Keratinocyte (primary cell): ENCODE measurements around the gene ISOC2. TPM values are rescaled to one million over a fixed set of nuclear protein-coding genes. Genes with fewer than 3 reads are reported as not detected.

Source experiments
- DNase-seq: peaks from one replicate; pipeline ENCODE4 v3.0.0-alpha.2; 2011; ENCODE audit warnings: low read depth, missing footprints, low spot score
- FAIRE-seq: peaks from 2 replicates; lab custom pipeline; 2011; peaks lifted over from hg19 to GRCh38; lab: Jason Lieb, UNC
- H2AFZ ChIP-seq: 2 replicates; pipeline ENCODE4 v1.6.0; 2012; ENCODE audit warnings: low read length, control low read depth, inconsistent platforms; ENCODE audit not compliant: control insufficient read depth
- H3K27ac ChIP-seq: 2 replicates; pipeline ENCODE4 v1.5.1; 2011; ENCODE audit warnings: low read length; ENCODE audit not compliant: control insufficient read depth, insufficient read depth
- H3K27me3 ChIP-seq: 3 replicates; pipeline ENCODE4 v1.6.0; 2011; ENCODE audit warnings: low read length; ENCODE audit not compliant: control insufficient read depth, insufficient read depth; ENCODE audit errors: extremely low read depth
- H3K36me3 ChIP-seq, 2 experiments: 2 replicates in 1 of 2; 3 replicates in 1 of 2; pipeline ENCODE4 v1.5.1; 2011; ENCODE audit warnings: low read length in 2 of 2, mild to moderate bottlenecking in 1 of 2; ENCODE audit not compliant: control insufficient read depth in 2 of 2, insufficient read depth in 2 of 2; ENCODE audit errors: extremely low read depth in 1 of 2
- H3K4me1 ChIP-seq: 3 replicates; pipeline ENCODE4 v1.5.1; 2011; ENCODE audit warnings: low read length; ENCODE audit not compliant: control insufficient read depth, insufficient read depth; ENCODE audit errors: extremely low read depth
- H3K4me2 ChIP-seq: 3 replicates; pipeline ENCODE4 v1.6.0; 2011; ENCODE audit warnings: low read depth, low read length; ENCODE audit not compliant: control insufficient read depth, insufficient read depth; ENCODE audit errors: extremely low read depth
- H3K4me3 ChIP-seq, 3 experiments: fragments of 200-600 bp in 1 of 3; sonication (generic) in 1 of 3; 2 replicates in 2 of 3; 3 replicates in 1 of 3; pipeline ENCODE4 v1.5.1; 2011 to 2016; ENCODE audit warnings: low read length in 3 of 3, mild to moderate bottlenecking in 3 of 3, control low read depth in 2 of 3, inconsistent platforms in 1 of 3, low read depth in 1 of 3, mixed read lengths in 1 of 3, mixed run types in 1 of 3, moderate library complexity in 1 of 3; ENCODE audit not compliant: control insufficient read depth in 2 of 3, insufficient read depth in 2 of 3; ENCODE audit errors: extremely low read depth in 1 of 3
- H3K79me2 ChIP-seq: 2 replicates; pipeline ENCODE4 v1.6.0; 2012; ENCODE audit warnings: low read length; ENCODE audit not compliant: control insufficient read depth, insufficient read depth
- H3K9ac ChIP-seq: 3 replicates; pipeline ENCODE4 v1.6.0; 2011; ENCODE audit warnings: low read length; ENCODE audit not compliant: control insufficient read depth, insufficient read depth; ENCODE audit errors: extremely low read depth
- H3K9me1 ChIP-seq: 3 replicates; pipeline ENCODE4 v1.6.0; 2011; ENCODE audit warnings: low read length; ENCODE audit not compliant: control insufficient read depth, insufficient read depth; ENCODE audit errors: extremely low read depth
- H3K9me3 ChIP-seq: 2 replicates; pipeline ENCODE4 v1.5.1; 2012; ENCODE audit warnings: low read depth, low read length; ENCODE audit not compliant: control insufficient read depth
- H4K20me1 ChIP-seq: 3 replicates; pipeline ENCODE4 v1.6.0; 2011; ENCODE audit warnings: low read length; ENCODE audit not compliant: control insufficient read depth, insufficient read depth; ENCODE audit errors: extremely low read depth
- EZH2 ChIP-seq: IDR thresholded peaks from one replicate; pipeline ENCODE4 v1.6.1; 2012; ENCODE audit warnings: inconsistent platforms, mild to moderate bottlenecking, low read length, moderate library complexity
- dilution Hi-C: fragments of 300-500 bp; cut with MboI; formaldehyde crosslinking; loops from one replicate; pipeline ENCODE4 v1.7.0; 2020; ENCODE audit warnings: low sequenced_read_pairs; ENCODE audit not compliant: extremely low pct_ligation_motif_present
- polyA plus RNA-seq, 5 experiments: library from polyadenylated mRNA; depleted of rRNA in 3 of 5; stranded (reverse) in 3 of 5; stranded (forward) in 1 of 5; unstranded in 1 of 5; fragments of >200 nt; gene quantifications; 1 replicate in 1 of 5; 2 replicates in 3 of 5; 3 replicates in 1 of 5; pipeline versions ENCODE4 v1.2.1 to v1.2.3, GENCODE V29; 2011 to 2012; ENCODE audit warnings: missing spikeins in 2 of 5, low read depth in 1 of 5, low replicate concordance in 1 of 5
- TF ChIP-seq, protein P1 (sequence below), 3 experiments: IDR thresholded peaks in 1 of 3; conservative IDR thresholded peaks in 1 of 3; optimal IDR thresholded peaks in 1 of 3; 2 replicates in 2 of 3; 3 replicates in 1 of 3; pipeline versions ENCODE3 to v1.5.1; 2011; ENCODE audit warnings: low read length in 3 of 3, mild to moderate bottlenecking in 3 of 3, moderate library complexity in 2 of 3, control low read depth in 1 of 3, inconsistent platforms in 1 of 3; ENCODE audit not compliant: insufficient read depth in 2 of 3; ENCODE audit errors: extremely low read depth in 1 of 3

The ISOC2 gene
- polyA plus RNA-seq, 1 donor (not counting 4 experiments of a cell fraction or from before 2014, with no cell fraction given): 24.5 TPM

DNA sequence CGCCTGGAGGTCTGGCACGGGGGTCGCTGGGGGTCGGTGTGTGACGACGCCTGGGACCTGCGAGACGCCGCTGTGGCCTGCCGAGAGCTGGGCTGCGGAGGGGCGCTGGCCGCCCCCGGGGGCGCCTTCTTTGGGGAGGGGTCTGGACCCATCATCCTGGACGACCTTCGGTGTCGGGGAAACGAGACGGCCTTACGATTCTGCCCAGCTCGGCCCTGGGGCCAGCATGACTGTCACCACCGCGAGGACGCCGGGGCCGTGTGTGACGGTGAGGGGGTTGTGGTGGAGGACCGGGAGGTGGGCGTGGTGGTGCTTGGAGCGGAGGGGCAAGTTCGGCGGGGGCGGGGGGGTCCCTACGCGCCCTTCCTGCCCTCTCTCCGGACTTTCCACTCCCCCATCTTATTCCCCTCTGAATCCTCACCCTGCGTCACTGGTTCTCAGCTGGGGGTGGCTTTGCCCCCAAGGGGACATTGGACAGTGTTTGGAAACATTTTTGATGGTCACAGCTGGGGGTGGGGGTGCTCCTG is 32.3 kb upstream of the ISOC2 start:
- dilution Hi-C loops: no loop called here
- no peak for FAIRE-seq
- no peaks in the 10 kb centered on the region for H3K36me3 ChIP-seq
- no peaks in the 10 kb centered on the region for H3K9me1 ChIP-seq
- H3K9me3 ChIP-seq: no peaks in the 10 kb centered on the region
- peaks cover 6% of the 10 kb centered on the region for H3K4me1 ChIP-seq
- H3K27me3 ChIP-seq: peaks cover 48% of the 10 kb centered on the region
- no peak for DNase-seq
- no peak overlapping the region for H3K4me2 ChIP-seq
- TF ChIP-seq, protein P1, sequence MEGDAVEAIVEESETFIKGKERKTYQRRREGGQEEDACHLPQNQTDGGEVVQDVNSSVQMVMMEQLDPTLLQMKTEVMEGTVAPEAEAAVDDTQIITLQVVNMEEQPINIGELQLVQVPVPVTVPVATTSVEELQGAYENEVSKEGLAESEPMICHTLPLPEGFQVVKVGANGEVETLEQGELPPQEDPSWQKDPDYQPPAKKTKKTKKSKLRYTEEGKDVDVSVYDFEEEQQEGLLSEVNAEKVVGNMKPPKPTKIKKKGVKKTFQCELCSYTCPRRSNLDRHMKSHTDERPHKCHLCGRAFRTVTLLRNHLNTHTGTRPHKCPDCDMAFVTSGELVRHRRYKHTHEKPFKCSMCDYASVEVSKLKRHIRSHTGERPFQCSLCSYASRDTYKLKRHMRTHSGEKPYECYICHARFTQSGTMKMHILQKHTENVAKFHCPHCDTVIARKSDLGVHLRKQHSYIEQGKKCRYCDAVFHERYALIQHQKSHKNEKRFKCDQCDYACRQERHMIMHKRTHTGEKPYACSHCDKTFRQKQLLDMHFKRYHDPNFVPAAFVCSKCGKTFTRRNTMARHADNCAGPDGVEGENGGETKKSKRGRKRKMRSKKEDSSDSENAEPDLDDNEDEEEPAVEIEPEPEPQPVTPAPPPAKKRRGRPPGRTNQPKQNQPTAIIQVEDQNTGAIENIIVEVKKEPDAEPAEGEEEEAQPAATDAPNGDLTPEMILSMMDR (optimal IDR thresholded peaks at IDR 0.05 in 1 of 3, IDR thresholded peaks at IDR 0.05 in 1 of 3, conservative IDR thresholded peaks at IDR 0.05 in 1 of 3; ENCODE audit: extremely low read depth in 1 of 3, insufficient read depth in 2 of 3, low read length in 3 of 3): no peak
- TF ChIP-seq EZH2: no peak
- H2AFZ ChIP-seq: no peak overlapping the region
- no peaks in the 10 kb centered on the region for H3K79me2 ChIP-seq
- no peak overlapping the region for H3K4me3 ChIP-seq
- H4K20me1 ChIP-seq: no peaks in the 10 kb centered on the region
- H3K9ac ChIP-seq: no peak overlapping the region
- H3K27ac ChIP-seq: no peak overlapping the region

DNA sequence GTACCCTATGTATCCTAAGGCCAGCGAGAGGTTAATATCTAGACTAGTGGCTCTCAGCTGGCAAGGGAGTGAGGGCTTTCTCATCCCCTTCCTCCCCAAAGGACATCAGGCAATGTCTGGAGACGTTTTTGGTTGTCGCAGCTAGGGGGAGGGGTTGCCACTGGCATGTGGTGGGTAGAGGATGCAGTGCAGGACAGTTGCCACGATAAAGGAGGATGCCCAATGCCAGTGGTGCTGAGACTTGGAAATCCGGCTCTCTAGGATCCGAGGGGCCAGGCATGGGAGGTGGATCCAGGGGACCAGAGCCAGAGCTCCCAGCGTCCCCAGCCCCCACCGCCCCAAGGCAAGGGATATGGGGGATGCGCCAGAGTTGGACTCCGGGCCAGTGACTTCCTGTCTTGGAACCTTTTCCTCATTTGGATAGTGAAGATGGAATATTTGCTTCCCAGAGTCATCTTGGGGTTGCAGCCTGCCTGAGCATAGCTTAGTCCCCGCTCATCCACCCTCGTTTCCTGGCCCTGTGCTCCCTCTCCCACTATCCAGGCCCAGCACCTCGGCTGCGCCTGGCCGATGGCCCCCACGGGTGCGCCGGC is 31.7 kb upstream of the ISOC2 start:
- H3K27ac ChIP-seq: no peak overlapping the region
- H3K9ac ChIP-seq: no peak overlapping the region
- dilution Hi-C loops: no loop called here
- H4K20me1 ChIP-seq: no peaks in the 10 kb centered on the region
- H3K4me3 ChIP-seq: no peak overlapping the region
- FAIRE-seq (no peak), DNase-seq (no peak)
- H3K9me1 ChIP-seq: no peaks in the 10 kb centered on the region
- H3K36me3 ChIP-seq: no peaks in the 10 kb centered on the region
- peaks cover 6% of the 10 kb centered on the region for H3K4me1 ChIP-seq
- TF ChIP-seq, protein P1 (optimal IDR thresholded peaks at IDR 0.05 in 1 of 3, IDR thresholded peaks at IDR 0.05 in 1 of 3, conservative IDR thresholded peaks at IDR 0.05 in 1 of 3; ENCODE audit: extremely low read depth in 1 of 3, insufficient read depth in 2 of 3, low read length in 3 of 3): no peak
- no peak for TF ChIP-seq EZH2
- no peak overlapping the region for H3K4me2 ChIP-seq
- H2AFZ ChIP-seq: no peak overlapping the region
- H3K27me3 ChIP-seq: peaks cover 44% of the 10 kb centered on the region
- H3K79me2 ChIP-seq: no peaks in the 10 kb centered on the region
- no peaks in the 10 kb centered on the region for H3K9me3 ChIP-seq
